HepG2 (cell line): ENCODE measurements around the gene ANKRD39. TPM values are rescaled to one million over a fixed set of nuclear protein-coding genes. Genes with fewer than 3 reads are reported as not detected.

Experiments
- ATF7 ChIP-seq, 2 experiments: fragments of 450-650 bp in 1 of 2; sonication (generic) in 1 of 2; formaldehyde crosslinking in 1 of 2; IDR thresholded peaks; 2 replicates each; pipeline versions ENCODE4 v1.4.0 to v1.6.1; 2016 to 2020; ENCODE audit warnings: antibody characterized with exemption in 1 of 2, mild to moderate bottlenecking in 1 of 2, missing genetic modification reagents in 1 of 2
- CEBPZ ChIP-seq: IDR thresholded peaks from 2 replicates; pipeline ENCODE4 v1.6.1; 2012; ENCODE audit warnings: low read length, improper control_type of control experiment
- CERS6 ChIP-seq: sonication (generic); formaldehyde crosslinking; IDR thresholded peaks from 2 replicates; pipeline ENCODE4 v1.5.0; 2020; ENCODE audit warnings: missing genetic modification reagents
- CHCHD3 ChIP-seq: sonication (generic); formaldehyde crosslinking; IDR thresholded peaks from 2 replicates; pipeline ENCODE4 v1.8.0; 2022; ENCODE audit warnings: mild to moderate bottlenecking, missing genetic modification reagents, moderate library complexity
- MED8 ChIP-seq: sonication (generic); formaldehyde crosslinking; IDR thresholded peaks from 2 replicates; pipeline ENCODE4 v1.8.1; 2023; ENCODE audit warnings: mild to moderate bottlenecking, missing genetic modification reagents; ENCODE audit not compliant: insufficient replicate concordance
- NFYB ChIP-seq: sonication (generic); formaldehyde crosslinking; IDR thresholded peaks from 2 replicates; pipeline ENCODE4 v1.4.0; 2020; ENCODE audit warnings: missing genetic modification reagents
- RXRA ChIP-seq: sonication (generic); formaldehyde crosslinking; IDR thresholded peaks from 2 replicates; pipeline ENCODE4 v1.5.1; 2020; ENCODE audit warnings: missing genetic modification reagents
- SAP130 ChIP-seq: IDR thresholded peaks from 2 replicates; pipeline ENCODE4 v1.6.1; 2016; ENCODE audit warnings: low read depth
- SETDB1 ChIP-seq: sonication (generic); formaldehyde crosslinking; IDR thresholded peaks from 2 replicates; pipeline ENCODE4 v1.5.1; 2020; ENCODE audit warnings: missing genetic modification reagents, mild to moderate bottlenecking, borderline replicate concordance
- STAT5B ChIP-seq: sonication (generic); formaldehyde crosslinking; IDR thresholded peaks from 2 replicates; pipeline ENCODE4 v1.4.0; 2020; ENCODE audit warnings: missing genetic modification reagents
- WIZ ChIP-seq: sonication (generic); formaldehyde crosslinking; IDR thresholded peaks from 2 replicates; pipeline ENCODE4 v1.5.1; 2020; ENCODE audit warnings: mild to moderate bottlenecking, missing genetic modification reagents
- ZHX2 ChIP-seq, 2 experiments: sonication (generic) in 1 of 2; formaldehyde crosslinking in 1 of 2; IDR thresholded peaks; 2 replicates each; pipeline versions ENCODE4 v1.6.1 to v1.9.0; 2014 to 2022; ENCODE audit warnings: antibody characterized with exemption in 1 of 2, borderline replicate concordance in 1 of 2, inconsistent platforms in 1 of 2, low read depth in 1 of 2, missing genetic modification reagents in 1 of 2
- ZNF629 ChIP-seq: sonication (generic); formaldehyde crosslinking; conservative IDR thresholded peaks from 2 replicates; pipeline ENCODE4 v1.5.0; 2020; ENCODE audit warnings: missing genetic modification reagents
- ZNF639 ChIP-seq: conservative IDR thresholded peaks from 2 replicates; pipeline ENCODE4 v1.6.1; 2018; ENCODE audit warnings: missing genetic modification reagents
- ZNF788 ChIP-seq: sonication (generic); formaldehyde crosslinking; IDR thresholded peaks from 2 replicates; pipeline ENCODE4 v1.5.0; 2020; ENCODE audit warnings: mild to moderate bottlenecking, missing genetic modification reagents, borderline replicate concordance
- ZNF816 ChIP-seq: sonication (generic); formaldehyde crosslinking; IDR thresholded peaks from 2 replicates; pipeline ENCODE4 v1.8.0; 2022; ENCODE audit warnings: missing genetic modification reagents, mild to moderate bottlenecking, borderline replicate concordance
- polyA plus RNA-seq, 8 experiments: library from polyadenylated mRNA; depleted of rRNA in 3 of 8; stranded (reverse) in 7 of 8; unstranded in 1 of 8; fragments of >200 nt; fragmentation: Illumina TruSeq in 4 of 8; extraction: Trizol in 4 of 8; gene quantifications; 2 replicates each; pipeline versions ENCODE4 v1.2.1 to v1.2.3, GENCODE V29; 2011 to 2016; ENCODE audit warnings: low read depth in 4 of 8, missing spikeins in 1 of 8, mixed read lengths in 1 of 8; ENCODE audit not compliant: insufficient read depth in 1 of 8
- total RNA-seq, 5 experiments: library from RNA; depleted of rRNA; stranded (reverse); fragments of >200 nt; fragmentation: Illumina TruSeq; extraction: Trizol; gene quantifications; 2 replicates each; pipeline ENCODE4 v1.2.3, GENCODE V29; 2016; ENCODE audit warnings: low read depth in 1 of 5

ANKRD39 gene
- total and polyA plus RNA-seq, 2 of the 13 experiments (the other 11 are each of a cell fraction or from before 2014, with no cell fraction given): 23.2 to 24.8 TPM

- TF ChIP-seq ZHX2 (IDR thresholded peaks at IDR 0.05; ENCODE audit: low read depth): no peak
- no peak for TF ChIP-seq ZHX2 (CRISPR knock-in tag; IDR thresholded peaks at IDR 0.05; ENCODE audit: borderline replicate concordance)
- no peak for TF ChIP-seq ZNF816 (CRISPR knock-in tag)
- no peak for TF ChIP-seq NFYB (CRISPR knock-in tag)
- TF ChIP-seq SETDB1 (CRISPR knock-in tag): no peak
- no peak for TF ChIP-seq CERS6 (CRISPR knock-in tag)
- no peak for TF ChIP-seq ZNF629 (CRISPR knock-in tag)
- TF ChIP-seq RXRA (CRISPR knock-in tag): peak; percentile 51; the same call in 1 of the 2 replicates
- no peak for TF ChIP-seq STAT5B (CRISPR knock-in tag)
- no peak for TF ChIP-seq WIZ (CRISPR knock-in tag)
- peak; percentile 47; the same call in 1 of the 2 replicates for TF ChIP-seq SAP130 (CRISPR knock-in tag)
- peak; percentile 38; the same call in 1 of the 2 replicates for TF ChIP-seq ZNF788 (CRISPR knock-in tag)
- TF ChIP-seq ZNF639 (CRISPR knock-in tag): no peak
- no peak for TF ChIP-seq ATF7 (IDR thresholded peaks at IDR 0.05)
- 0 out of 2 replicates have a peak, but pooled peaks have one; percentile 26 for TF ChIP-seq ATF7 (CRISPR knock-in tag; IDR thresholded peaks at IDR 0.05)
- no peak for TF ChIP-seq CEBPZ
- no peak for TF ChIP-seq MED8 (CRISPR knock-in tag)
- TF ChIP-seq CHCHD3 (CRISPR knock-in tag): peak; percentile 74; the same call in 1 of the 2 replicates
These were observed 40.7 kb downstream of the ANKRD39 start (continued) for GRCh38 chr2:96816836-96817702.
